Neural progenitor cell (in vitro differentiated cells): ENCODE data around the gene FHOD3. TPM values are rescaled to one million over a fixed set of nuclear protein-coding genes. Genes with fewer than 3 reads are reported as not detected.

Experiments used
- DNase-seq: peaks from one replicate; pipeline ENCODE4 v3.0.0-alpha.2; 2016; ENCODE audit warnings: low spot score
- H2AFZ ChIP-seq: fragments of 200-600 bp; sonication (generic); replicated peaks from 2 replicates; pipeline ENCODE4 v1.6.1; 2016; ENCODE audit warnings: antibody characterized with exemption
- H3F3A ChIP-seq: fragments of 200-600 bp; sonication (generic); 2 replicates; pipeline ENCODE4 v1.6.1; 2016; ENCODE audit warnings: antibody characterized with exemption, low read depth
- H3K27ac ChIP-seq: fragments of 200-600 bp; sonication (generic); 2 replicates; pipeline ENCODE4 v1.5.1; 2016; ENCODE audit warnings: mild to moderate bottlenecking
- H3K27me3 ChIP-seq: fragments of 200-600 bp; sonication (generic); 2 replicates; pipeline ENCODE4 v1.6.1; 2016; ENCODE audit warnings: mild to moderate bottlenecking, moderate library complexity
- H3K36me3 ChIP-seq: fragments of 200-600 bp; sonication (generic); 2 replicates; pipeline ENCODE4 v1.5.1; 2016
- H3K4me1 ChIP-seq: fragments of 200-600 bp; sonication (generic); 2 replicates; pipeline ENCODE4 v1.6.1; 2016; ENCODE audit warnings: mixed run types
- H3K4me2 ChIP-seq: fragments of 200-600 bp; sonication (generic); 2 replicates; pipeline ENCODE4 v1.6.1; 2016
- H3K4me3 ChIP-seq: fragments of 200-600 bp; sonication (generic); 2 replicates; pipeline ENCODE4 v1.5.1; 2016
- H3K79me2 ChIP-seq: fragments of 200-600 bp; sonication (generic); 2 replicates; pipeline ENCODE4 v1.6.1; 2016; ENCODE audit warnings: low read depth
- H3K9ac ChIP-seq: fragments of 200-600 bp; sonication (generic); 2 replicates; pipeline ENCODE4 v1.6.1; 2016
- H3K9me3 ChIP-seq: fragments of 200-600 bp; sonication (generic); 2 replicates; pipeline ENCODE4 v1.5.1; 2016; ENCODE audit warnings: low read depth
- H4K20me1 ChIP-seq: fragments of 200-600 bp; sonication (generic); 2 replicates; pipeline ENCODE4 v1.6.1; 2016; ENCODE audit warnings: low read depth
- H3K27ac Mint-ChIP-seq: 3 replicates; pipeline ENCODE4 v1.8.0; 2021; ENCODE audit warnings: mixed read lengths
- H3K27me3 Mint-ChIP-seq: 2 replicates; pipeline ENCODE4 v1.8.0; 2022; ENCODE audit warnings: low read depth, mild to moderate bottlenecking, inconsistent platforms, moderate library complexity, mixed read lengths; ENCODE audit not compliant: insufficient read depth
- H3K36me3 Mint-ChIP-seq: 3 replicates; pipeline ENCODE4 v1.8.0; 2021; ENCODE audit warnings: mixed read lengths
- H3K4me1 Mint-ChIP-seq: 3 replicates; pipeline ENCODE4 v1.8.0; 2021; ENCODE audit warnings: mixed read lengths
- H3K4me3 Mint-ChIP-seq: 3 replicates; pipeline ENCODE4 v1.8.0; 2021; ENCODE audit warnings: mild to moderate bottlenecking, moderate library complexity, mixed read lengths
- H3K9me3 Mint-ChIP-seq: 3 replicates; pipeline ENCODE4 v1.8.0; 2020; ENCODE audit warnings: mixed read lengths
- CTCF ChIP-seq: fragments of 200-600 bp; sonication (generic); IDR thresholded peaks from 2 replicates; pipeline ENCODE4 v1.5.1; 2017; ENCODE audit warnings: antibody characterized with exemption, mild to moderate bottlenecking
- EZH2 ChIP-seq: fragments of 200-600 bp; sonication (generic); IDR thresholded peaks from 2 replicates; pipeline ENCODE4 v1.6.1; 2017; ENCODE audit warnings: antibody characterized with exemption, mild to moderate bottlenecking, moderate library complexity
- EZH2phosphoT487 ChIP-seq: fragments of 200-600 bp; sonication (generic); IDR thresholded peaks from 2 replicates; pipeline ENCODE4 v1.6.1; 2017; ENCODE audit warnings: antibody characterized with exemption
- total RNA-seq: library from RNA; depleted of rRNA; stranded (reverse); fragments of >200 nt; gene quantifications from 2 replicates; pipeline ENCODE4 v1.2.3, GENCODE V29; 2015; ENCODE audit warnings: low replicate concordance

Gene FHOD3
- total RNA-seq, 1 donor from 2014 or later: 69.7 TPM

GRCh38 chr18:36543030-36543429 is 245.5 kb downstream of the FHOD3 start:
- Mint-ChIP-seq H3K4me3 (no peak overlapping the region), H3K27ac (no peak overlapping the region), H3K9me3 (peaks cover 4% of the 10 kb centered on the region), H3K4me1 (peaks cover 6% of the 10 kb centered on the region), H3K27me3 (no peaks in the 10 kb centered on the region), H3K36me3 (peaks cover 14% of the 10 kb centered on the region)
- Histone ChIP-seq H3K9ac (no peak overlapping the region), H4K20me1 (no peaks in the 10 kb centered on the region), H3K9me3 (peaks cover under 1% of the 10 kb centered on the region), H2AFZ (no peak overlapping the region), H3K4me3 (no peak overlapping the region), H3K27ac (no peak overlapping the region), H3F3A (no peaks in the 10 kb centered on the region), H3K79me2 (peaks cover 17% of the 10 kb centered on the region), H3K27me3 (no peaks in the 10 kb centered on the region), H3K4me2 (no peak overlapping the region), H3K4me1 (peaks cover 14% of the 10 kb centered on the region), H3K36me3 (no peaks in the 10 kb centered on the region)
- TF ChIP-seq EZH2phosphoT487 (no peak), EZH2 (no peak), CTCF (no peak)
- DNase-seq: no peak

- Mint-ChIP-seq H3K27ac (no peak overlapping the region), H3K27me3 (no peaks in the 10 kb centered on the region), H3K4me3 (no peak overlapping the region), H3K4me1 (peaks cover 6% of the 10 kb centered on the region), H3K9me3 (peaks cover 6% of the 10 kb centered on the region), H3K36me3 (peaks cover 16% of the 10 kb centered on the region)
- Histone ChIP-seq H3K4me1 (peaks cover 14% of the 10 kb centered on the region), H4K20me1 (no peaks in the 10 kb centered on the region), H3K9ac (no peak overlapping the region), H3K79me2 (peaks cover 17% of the 10 kb centered on the region), H2AFZ (no peak overlapping the region), H3K9me3 (peaks cover 7% of the 10 kb centered on the region), H3K36me3 (no peaks in the 10 kb centered on the region), H3K27ac (no peak overlapping the region), H3K27me3 (no peaks in the 10 kb centered on the region), H3K4me2 (no peak overlapping the region), H3K4me3 (no peak overlapping the region), H3F3A (no peaks in the 10 kb centered on the region)
- TF ChIP-seq EZH2 (no peak), EZH2phosphoT487 (no peak)
- no peak for DNase-seq
Measured at GRCh38 chr18:36543991-36544725, 246.6 kb downstream of the FHOD3 start.

GRCh38 chr18:36545821-36546427 is 248.4 kb downstream of the FHOD3 start:
- Histone ChIP-seq H3K4me3 (no peak overlapping the region), H2AFZ (no peak overlapping the region), H3K9ac (no peak overlapping the region), H3K27ac (no peak overlapping the region), H3K79me2 (peaks cover 25% of the 10 kb centered on the region), H3K4me1 (peaks cover 14% of the 10 kb centered on the region), H4K20me1 (no peaks in the 10 kb centered on the region), H3K27me3 (no peaks in the 10 kb centered on the region), H3K4me2 (no peak overlapping the region), H3F3A (no peaks in the 10 kb centered on the region), H3K36me3 (peaks cover 2% of the 10 kb centered on the region), H3K9me3 (peaks cover 20% of the 10 kb centered on the region)
- Mint-ChIP-seq H3K4me3 (no peak overlapping the region), H3K4me1 (peaks cover 3% of the 10 kb centered on the region), H3K36me3 (peaks cover 15% of the 10 kb centered on the region), H3K27me3 (no peaks in the 10 kb centered on the region), H3K27ac (no peak overlapping the region), H3K9me3 (peaks cover 13% of the 10 kb centered on the region)
- no peak for TF ChIP-seq EZH2phosphoT487
- TF ChIP-seq EZH2: no peak
- no peak for TF ChIP-seq CTCF
- no peak for DNase-seq

- DNase-seq: no peak
- Histone ChIP-seq H3K79me2 (peaks cover 29% of the 10 kb centered on the region), H3K27ac (no peak overlapping the region), H3K27me3 (no peaks in the 10 kb centered on the region), H3K9me3 (peaks cover 20% of the 10 kb centered on the region), H3K4me2 (no peak overlapping the region), H3K36me3 (peaks cover 4% of the 10 kb centered on the region), H3F3A (no peaks in the 10 kb centered on the region), H3K4me3 (no peak overlapping the region), H2AFZ (no peak overlapping the region), H4K20me1 (no peaks in the 10 kb centered on the region), H3K9ac (no peak overlapping the region), H3K4me1 (peaks cover 10% of the 10 kb centered on the region)
- H3K27me3 Mint-ChIP-seq: no peaks in the 10 kb centered on the region
- peaks cover 18% of the 10 kb centered on the region for H3K36me3 Mint-ChIP-seq
- H3K9me3 Mint-ChIP-seq: peaks cover 18% of the 10 kb centered on the region
- TF ChIP-seq EZH2phosphoT487 (no peak), CTCF (no peak), EZH2 (no peak)
- H3K4me3 Mint-ChIP-seq: no peak overlapping the region
- no peak overlapping the region for H3K27ac Mint-ChIP-seq
- H3K4me1 Mint-ChIP-seq: peaks cover 3% of the 10 kb centered on the region
Measured at GRCh38 chr18:36546876-36547275, 249.4 kb downstream of the FHOD3 start.
